ENCODE data around the gene ZNF326.
A peak's percentile ranks its signal among the peaks of the same experiment; 100 is the strongest.
"Not testable (repeated sequence)": the region's sequence is repeated elsewhere in the genome, so short reads cannot be mapped to it uniquely, and the experiment has no call there.

ZNF326 gene

DNA sequence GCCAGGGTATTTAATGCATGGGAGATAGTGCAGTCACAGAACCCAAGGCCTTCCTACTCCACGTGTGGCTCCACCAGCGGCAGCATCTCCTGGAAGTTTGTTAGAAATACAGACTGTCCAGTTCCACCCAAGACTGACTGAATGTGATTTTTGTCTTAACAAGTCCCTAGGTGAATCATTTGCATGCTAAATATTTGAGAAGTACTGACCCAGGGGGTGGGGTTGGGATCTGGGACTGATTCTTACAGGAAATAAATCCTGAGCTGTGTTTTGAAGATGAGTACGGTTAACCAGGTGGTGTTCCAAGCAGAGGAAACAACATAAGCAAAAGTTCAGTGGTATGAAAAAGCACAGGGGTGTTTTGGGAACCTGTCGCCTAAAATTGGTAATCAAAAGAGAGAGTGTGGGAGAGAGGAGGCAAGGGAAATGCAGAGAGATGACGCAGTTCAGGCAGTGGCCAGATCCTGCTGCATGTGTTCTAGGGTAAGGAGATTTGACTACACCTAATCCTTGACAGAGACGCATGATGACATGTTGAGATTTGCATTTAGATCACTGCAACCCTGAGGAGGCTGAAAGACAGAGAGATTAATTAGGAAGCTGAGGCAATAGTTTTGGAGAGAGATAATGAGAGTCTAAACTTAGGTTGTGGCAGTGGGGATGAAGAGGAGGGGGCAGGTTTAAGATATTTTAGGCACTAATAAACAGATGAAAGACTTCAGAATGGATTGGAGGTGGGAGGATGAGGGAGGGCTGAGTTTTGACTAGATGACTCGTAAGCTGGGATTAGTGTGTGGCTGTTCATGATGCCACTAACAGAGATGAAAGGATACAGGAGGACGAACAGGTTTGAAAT lies 3.7 kb upstream of the ZNF326 start:
- no peak for DNase-seq (ENCODE audit: low read depth)
- H3K4me3 ChIP-seq (ENCODE audit: low read depth, low read length) = no peak overlapping the region

DNA sequence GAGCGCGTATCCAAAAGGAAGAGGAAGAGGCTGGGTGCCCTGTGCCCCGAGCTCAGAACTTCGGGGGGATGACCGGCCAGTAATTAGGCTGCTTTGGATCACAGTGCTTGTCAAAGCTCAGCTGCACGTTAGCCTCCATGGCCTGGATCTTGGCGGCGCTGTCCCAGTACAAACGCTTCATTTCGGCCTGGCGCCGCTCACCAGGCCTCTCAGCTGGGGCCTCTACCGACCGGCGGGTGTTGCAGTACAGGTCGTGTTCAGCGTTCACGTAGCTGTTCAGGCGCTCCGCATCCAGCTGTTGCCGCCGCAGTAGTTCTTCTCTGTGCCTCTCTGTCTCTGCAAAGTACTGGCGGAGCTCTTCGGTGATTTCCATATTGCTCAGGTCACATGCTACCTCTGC lies 1.4 kb upstream of the ZNF326 start:
- H3K4me3 ChIP-seq (ENCODE audit: low read depth, low read length) = no peak overlapping the region
- no peak for DNase-seq (ENCODE audit: low read depth)

DNA sequence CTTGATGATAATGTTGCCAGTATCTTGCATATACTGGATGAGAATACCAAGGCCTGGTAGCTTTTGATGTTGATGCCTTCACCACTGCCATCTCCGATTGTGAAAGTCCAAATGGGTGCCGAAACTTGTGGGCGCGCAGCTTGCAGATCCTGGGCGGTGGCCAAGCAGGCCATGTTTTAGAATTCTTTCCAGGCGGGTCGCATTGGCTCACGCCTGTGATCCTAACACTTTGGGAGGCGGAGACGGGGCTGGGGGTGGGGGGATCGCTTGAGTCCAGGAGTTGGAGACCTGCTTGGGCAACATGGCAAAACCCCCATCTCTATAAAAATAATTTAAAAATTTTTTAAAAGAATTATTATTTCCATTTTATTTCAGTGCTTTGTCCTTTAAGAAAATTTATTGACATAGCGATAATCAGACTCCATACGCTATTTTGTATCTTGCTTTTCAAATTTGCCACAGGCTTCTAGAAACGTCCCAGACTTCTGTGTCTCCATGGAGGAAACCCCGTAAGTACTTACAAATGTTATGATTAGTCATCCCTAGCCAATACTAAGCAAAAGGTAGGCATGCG lies 592 bp upstream of the ZNF326 start:
- no peak for DNase-seq (ENCODE audit: low read depth)
- H3K4me3 ChIP-seq (ENCODE audit: low read depth, low read length) = peak overlapping the region; percentile 68

DNA sequence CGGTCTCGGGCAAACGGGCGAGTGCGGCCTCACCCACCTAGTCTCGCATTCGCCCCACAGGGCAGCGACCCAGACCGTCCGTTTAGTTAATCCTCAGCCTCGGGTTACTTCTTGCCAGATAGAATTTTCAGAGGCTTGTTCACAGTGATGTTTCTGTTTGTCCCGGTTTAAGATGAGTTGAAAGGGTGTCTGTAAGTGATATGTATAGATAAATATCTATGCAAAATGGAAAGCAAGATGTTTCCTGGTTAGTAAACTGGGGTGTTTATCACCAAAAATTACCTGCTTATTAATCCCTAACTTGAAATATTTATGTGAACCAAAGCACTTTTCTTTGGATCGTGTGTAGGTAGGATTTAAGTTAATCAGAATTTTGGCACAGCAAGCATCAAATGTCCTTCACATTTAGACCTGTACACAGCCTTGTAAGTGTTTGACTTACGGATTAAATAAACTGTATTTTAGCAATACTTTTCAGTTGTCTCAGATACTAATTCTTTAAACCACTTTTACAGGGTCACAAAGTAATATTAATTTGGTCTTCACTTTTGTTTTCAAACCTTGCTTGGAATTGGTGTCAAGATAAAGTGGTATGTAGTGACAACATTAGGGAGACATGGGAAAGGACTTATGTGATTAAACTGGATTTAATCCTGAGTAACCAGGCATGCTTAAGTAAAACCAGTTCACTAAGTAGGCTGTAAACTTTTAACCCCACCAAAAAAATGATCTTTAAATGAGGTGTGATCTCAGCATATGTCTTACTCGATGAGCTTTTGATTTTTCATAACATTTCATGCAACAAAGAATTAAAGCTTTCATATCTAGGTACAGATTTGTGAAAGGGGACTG lies 914 bp downstream of the ZNF326 start:
- H3K4me3 ChIP-seq (ENCODE audit: low read depth, low read length) = peak overlapping the region; percentile 68
- no peak for DNase-seq (ENCODE audit: low read depth)

DNA sequence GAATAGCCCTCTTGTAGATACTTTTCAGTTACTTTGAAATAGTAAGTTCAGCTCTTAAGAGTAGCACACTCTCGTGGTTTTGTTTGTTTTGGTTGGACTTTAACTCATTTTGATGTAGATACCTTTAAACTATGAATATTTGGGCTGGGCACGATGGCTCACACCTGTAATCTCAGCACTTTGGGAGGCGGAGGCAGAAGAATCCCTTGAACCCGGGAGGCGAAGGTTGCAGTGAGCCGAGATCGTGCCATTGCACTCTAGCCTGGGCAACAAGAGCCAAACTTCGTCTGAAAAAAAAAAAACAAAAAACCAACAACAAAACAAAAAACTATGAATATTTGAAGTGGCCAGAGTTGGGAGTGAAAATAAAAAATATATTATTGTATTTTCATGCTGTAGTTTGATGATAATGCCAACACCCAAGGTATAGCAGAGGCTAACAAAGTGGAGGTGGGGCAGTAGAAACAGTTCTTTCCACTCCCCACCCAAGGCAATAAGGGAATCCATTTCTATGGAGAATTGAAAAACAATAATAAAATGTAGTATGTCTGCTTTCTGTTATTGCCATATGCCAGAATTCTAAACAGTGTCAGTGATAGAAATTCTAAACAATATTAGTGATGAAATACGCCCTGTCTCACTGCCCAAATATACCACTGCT lies 1.7 kb downstream of the ZNF326 start:
- peak overlapping the region; percentile 68 for H3K4me3 ChIP-seq (ENCODE audit: low read depth, low read length)
- DNase-seq (ENCODE audit: low read depth) = no peak

DNA sequence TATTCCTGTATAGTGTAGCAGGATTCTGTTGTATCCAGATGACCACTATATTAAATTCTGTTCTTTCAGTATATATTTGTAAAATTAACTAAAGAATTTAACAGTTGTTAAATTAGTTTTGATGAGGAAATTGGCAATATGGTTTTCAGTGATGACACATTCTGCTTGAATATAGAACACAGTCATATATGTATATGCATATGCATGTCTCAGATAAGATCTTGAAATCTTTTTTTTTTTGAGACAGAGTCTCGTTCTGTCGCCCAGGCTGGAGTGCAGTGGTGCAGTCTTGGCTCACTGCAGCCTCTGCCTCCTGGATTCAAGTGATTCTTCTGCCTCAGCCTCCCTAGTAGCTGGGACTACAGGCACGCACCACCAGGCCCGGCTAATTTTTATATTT lies 2.2 kb downstream of the ZNF326 start:
- DNase-seq (ENCODE audit: low read depth); H3K4me3 ChIP-seq (ENCODE audit: low read depth, low read length): not testable (repeated sequence)

DNA sequence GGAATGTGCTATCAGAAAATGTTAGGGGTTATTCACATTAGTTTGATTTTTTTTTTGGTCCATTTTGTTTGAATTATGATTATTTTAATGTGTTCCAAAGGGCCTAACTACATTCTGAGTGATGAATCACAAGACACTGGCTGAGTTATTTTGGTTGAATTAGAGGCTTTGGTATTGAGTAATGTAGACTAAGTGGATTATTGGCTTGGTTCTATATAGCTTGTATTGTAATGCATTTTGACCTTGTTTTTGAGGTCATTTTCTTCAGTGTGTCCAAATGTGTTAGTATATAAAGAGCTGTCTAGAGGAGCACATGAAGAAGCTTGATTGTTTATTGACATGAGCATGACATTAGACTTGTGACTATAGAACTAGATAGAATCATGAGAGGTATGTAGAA lies 3.4 kb downstream of the ZNF326 start:
- H3K4me3 ChIP-seq (ENCODE audit: low read depth, low read length) = no peak overlapping the region
- DNase-seq (ENCODE audit: low read depth) = no peak

DNA sequence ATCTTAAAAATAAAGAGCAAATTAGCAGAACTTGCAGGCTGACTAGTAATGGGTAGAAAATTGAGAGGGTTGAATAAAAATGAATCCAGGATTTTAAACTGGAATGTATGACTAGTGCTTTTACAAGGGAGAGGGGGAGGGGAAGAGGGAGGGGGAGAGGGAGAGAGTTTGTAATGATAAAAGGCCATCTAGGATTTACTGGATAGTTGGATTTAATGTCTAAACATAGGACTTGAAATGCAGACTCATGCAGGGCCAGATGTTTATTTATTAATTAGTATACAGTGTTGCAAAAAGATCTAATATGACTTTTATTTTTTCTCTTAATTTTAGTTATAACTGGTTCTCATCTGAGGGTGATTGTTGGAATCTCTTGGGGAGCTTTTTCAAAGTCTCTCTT lies 4.3 kb downstream of the ZNF326 start:
- DNase-seq (ENCODE audit: low read depth) = no peak
- no peak overlapping the region for H3K4me3 ChIP-seq (ENCODE audit: low read depth, low read length)

DNA sequence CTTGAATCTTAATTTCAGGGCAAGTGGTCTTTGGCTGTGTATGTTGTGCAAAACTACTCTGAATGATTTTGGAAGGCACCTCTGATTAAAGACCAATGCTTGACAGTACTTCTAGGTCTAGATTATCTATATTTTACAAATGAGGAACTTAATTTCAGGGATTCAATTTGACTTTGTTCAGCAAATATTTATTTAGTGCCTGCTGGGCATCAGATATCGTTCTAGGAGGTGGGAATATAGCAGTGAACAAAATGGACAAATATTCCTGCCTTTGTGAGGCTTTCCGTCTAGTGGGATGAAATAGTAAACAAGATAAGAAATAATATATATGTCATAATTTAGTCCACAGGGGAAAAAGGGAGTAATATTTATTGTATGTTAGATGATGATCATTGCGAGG lies 4.7 kb downstream of the ZNF326 start:
- DNase-seq (ENCODE audit: low read depth) = no peak
- no peak overlapping the region for H3K4me3 ChIP-seq (ENCODE audit: low read depth, low read length)

DNA sequence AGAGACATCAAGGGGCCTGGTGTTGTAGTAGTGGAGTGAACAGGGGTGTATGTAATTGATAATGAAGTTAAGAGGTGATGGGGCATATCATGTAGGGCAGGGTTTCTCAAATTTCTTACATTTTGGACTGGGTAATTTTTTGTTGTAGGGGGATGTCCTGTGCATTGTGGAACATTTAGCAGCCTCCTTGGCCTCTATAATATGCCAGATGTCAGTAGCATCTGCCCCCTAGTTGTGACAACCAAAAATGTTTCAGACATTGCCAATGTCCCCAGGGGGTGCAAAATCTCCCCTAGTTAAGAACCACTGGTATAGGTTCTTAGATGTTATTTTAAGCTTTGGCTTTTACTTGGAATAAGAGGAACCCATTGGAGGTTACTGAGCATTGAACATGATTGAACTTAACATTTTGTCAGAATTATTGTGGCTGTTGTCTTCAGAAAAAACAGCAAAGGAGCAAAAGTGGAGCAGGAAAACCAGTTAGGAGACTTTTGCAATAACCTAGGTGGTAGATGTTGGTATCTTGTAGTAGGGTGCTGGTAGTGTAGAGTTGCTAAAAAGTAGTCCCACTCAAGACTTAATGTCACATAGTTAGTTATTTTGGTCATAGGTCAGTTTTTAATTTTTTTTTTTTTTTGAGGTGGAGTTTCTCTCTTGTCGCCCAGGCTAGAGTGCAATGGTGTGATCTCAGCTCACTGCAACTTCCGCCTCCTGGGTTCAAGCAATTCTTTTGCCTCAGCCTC lies 6.2 kb downstream of the ZNF326 start:
- DNase-seq (ENCODE audit: low read depth) = no peak
- H3K4me3 ChIP-seq (ENCODE audit: low read depth, low read length) = no peak overlapping the region

DNA sequence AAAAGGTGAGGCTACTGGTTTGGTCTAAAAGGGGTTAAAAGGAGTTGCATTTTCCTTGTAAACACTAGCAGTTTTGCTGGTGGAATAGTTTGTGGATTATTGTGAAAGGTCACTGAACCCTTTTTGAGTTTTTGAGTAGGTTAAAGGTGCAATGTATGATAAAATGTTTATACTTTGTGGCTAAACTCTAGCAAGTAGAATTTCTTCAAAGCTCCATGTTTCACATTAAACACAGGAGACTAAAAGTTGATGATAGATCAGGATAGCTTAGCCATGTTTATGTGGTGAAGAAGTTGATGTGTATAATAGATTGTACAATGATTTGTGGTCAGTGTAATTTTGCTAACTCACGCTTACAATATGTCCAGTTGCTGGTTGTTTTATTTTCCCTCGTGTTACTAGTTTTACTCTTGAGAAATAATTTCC lies 13.1 kb downstream of the ZNF326 start:
- no peak for DNase-seq (ENCODE audit: low read depth)
- no peak overlapping the region for H3K4me3 ChIP-seq (ENCODE audit: low read depth, low read length)

DNA sequence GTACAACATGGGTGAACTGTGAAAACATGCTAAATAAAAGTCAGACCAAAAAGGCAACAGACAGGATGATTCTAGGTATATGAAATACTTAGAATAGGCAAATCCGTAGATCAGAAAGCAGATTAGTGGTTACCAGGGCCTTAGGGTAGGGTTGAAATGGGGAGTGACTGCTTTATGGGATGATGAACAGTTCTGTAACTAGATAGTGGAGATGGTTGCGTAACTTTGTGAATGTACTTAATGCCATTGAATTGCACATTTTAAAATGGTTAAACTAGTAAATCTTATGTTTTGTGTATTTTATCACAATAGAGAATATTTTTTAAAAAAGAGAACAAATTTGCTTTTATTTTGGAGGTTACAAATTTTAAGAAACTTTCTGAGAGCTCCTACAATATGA lies 17.4 kb downstream of the ZNF326 start:
- no peak overlapping the region for H3K4me3 ChIP-seq (ENCODE audit: low read depth, low read length)
- DNase-seq (ENCODE audit: low read depth) = no peak

DNA sequence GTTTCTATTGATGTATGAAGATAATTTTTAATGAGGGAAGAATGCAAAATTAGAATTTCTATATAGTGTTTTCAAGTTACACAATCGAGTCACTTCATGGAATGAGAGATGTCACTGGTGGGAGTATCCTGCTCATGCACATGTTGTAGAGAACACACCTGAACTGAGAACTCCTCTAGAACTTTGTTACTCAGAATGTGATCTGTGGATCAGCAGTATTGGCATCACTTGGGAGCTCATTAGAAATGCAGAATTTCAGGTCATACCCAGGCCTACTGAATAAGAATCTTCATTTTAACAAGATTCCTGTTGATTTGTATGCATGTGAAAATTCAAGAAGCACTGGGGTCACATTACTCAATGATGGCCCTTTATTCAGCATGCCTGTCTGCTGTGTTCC lies 28.8 kb downstream of the ZNF326 start:
- no peak overlapping the region for H3K4me3 ChIP-seq (ENCODE audit: low read depth, low read length)
- no peak for DNase-seq (ENCODE audit: low read depth)

DNA sequence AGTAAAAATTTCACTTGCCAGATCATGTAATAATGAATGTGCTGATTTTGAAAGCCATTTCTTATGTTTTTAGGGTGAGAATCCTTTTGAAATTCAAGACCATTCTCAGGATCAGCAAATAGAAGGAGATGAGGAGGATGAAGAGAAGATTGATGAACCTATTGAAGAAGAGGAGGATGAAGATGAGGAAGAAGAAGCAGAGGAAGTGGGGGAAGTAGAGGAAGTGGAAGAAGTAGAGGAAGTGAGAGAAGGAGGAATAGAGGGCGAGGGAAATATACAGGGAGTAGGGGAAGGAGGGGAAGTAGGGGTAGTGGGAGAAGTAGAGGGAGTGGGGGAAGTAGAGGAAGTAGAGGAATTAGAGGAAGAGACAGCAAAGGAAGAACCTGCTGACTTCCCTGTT lies 32.4 kb downstream of the ZNF326 start:
- DNase-seq (ENCODE audit: low read depth) = no peak
- H3K4me3 ChIP-seq (ENCODE audit: low read depth, low read length) = no peak overlapping the region

DNA sequence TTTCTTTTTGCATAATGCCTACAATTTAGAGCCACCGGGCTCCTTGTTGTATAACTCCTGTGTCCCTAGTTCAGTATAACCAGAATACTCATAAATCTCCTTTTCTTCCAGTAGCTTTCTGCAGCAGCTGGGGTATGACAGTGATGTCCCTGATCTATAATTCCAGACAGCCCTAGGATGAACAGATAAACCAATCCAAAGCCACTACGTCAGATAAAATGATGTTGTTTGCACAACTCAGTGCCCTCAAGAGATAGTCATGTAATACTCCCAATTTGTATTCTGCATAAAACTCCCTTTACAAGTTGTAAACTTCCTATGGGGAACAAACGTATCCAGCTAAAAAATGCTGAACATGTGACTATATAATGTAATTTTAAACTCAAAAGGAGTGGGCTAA lies 44.7 kb downstream of the ZNF326 start:
- H3K4me3 ChIP-seq (ENCODE audit: low read depth, low read length) = no peak overlapping the region
- DNase-seq (ENCODE audit: low read depth) = no peak

DNA sequence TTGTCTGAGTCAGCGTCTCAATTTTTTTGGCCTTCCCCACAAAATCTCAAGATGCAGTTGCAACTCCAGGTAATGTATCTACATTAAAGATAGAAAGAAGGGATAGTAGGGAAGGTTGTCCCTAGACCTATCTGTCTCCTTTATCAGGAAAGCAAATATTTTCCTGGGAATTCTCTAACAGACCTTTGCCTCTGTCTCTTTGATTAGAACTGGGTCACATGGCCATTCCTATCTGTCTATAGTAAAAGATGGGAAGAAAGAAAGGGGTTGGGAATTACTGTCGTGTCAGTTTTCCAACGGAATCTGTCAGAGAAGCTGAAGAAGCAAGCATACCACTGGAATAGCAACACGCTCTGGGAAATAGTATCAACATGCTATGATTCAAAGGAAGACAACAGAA lies 48.7 kb downstream of the ZNF326 start:
- no peak for DNase-seq (ENCODE audit: low read depth)
- no peak overlapping the region for H3K4me3 ChIP-seq (ENCODE audit: low read depth, low read length)

DNA sequence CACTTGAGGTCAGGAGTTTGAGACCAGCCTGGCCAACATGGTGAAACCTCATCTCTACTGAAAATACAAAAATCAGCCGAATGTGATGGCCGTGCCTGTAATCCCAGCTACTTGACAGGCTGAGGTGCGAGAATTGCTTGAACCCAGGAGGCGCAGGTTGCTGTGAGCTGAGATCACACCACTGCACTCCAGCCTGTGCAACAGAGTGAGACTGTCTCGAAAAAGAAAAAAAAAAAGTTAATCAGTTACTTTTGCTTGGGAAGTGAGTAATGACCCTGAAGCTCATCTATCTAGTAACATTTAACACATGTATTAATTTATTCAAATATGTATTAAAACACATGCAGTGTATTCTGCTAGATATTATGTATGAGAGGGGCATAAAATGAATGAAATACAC lies 49.4 kb downstream of the ZNF326 start:
- no peak for DNase-seq (ENCODE audit: low read depth)
- H3K4me3 ChIP-seq (ENCODE audit: low read depth, low read length) = no peak overlapping the region

DNA sequence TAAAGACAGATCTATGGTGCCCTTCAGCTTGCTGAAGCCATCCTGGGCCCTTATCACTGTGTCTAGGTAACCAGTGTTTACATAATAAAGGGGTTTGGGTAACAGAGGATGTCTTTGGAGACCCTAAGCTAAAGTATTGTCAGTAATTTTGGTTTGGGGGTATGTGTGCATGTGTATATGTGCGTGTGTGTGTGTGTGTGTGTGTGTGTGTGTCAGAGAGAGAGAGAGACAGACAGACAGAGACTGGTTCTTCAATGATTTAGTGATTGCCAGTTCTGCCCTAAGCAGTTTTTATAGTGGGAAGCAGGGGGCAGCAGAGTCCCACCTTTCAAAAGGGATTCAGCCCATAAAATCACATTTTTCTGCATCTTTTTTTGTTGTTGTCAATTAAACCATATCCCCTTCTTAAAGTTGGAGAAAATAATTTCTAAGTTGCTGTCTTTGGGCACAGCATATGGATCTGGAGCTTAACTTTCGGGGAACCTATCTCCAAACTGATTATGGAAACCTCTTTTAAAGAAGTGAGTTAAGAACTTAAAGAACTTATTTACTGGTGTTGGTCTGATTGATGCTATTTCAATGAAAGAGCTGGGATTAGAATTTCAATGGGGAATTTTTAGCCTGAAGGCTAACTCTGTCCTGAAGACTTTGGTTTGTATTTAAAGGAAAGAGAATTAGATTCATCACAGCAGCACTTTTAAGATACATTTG lies 51.1 kb downstream of the ZNF326 start:
- H3K4me3 ChIP-seq (ENCODE audit: low read depth, low read length) = no peak overlapping the region
- no peak for DNase-seq (ENCODE audit: low read depth)

DNA sequence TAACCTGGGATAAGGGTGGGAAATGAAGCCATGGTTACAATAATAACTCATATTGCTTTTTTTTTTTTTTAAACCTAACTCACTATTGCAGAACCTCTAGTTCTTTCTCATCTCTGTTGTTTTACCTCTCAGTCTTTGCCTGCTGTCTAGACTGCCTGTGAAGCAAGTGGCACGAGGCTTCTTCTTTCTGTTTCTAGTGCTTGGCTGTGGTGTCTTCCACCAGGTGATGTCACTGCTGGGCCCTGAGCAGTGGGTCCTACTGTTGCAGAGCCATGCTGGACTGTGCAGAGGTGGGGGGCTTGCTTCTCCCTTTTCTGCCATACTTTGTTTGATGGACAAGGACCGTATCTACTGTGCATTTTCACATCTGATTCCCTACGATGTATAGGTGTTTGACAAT lies 51.7 kb downstream of the ZNF326 start:
- DNase-seq (ENCODE audit: low read depth) = no peak
- no peak overlapping the region for H3K4me3 ChIP-seq (ENCODE audit: low read depth, low read length)

Measured in skeletal muscle cell (primary cell).